GM12891 (cell line): Measurements from ENCODE around the gene TMC4.

Experiments used
- POLR2A ChIP-seq: IDR thresholded peaks from 2 replicates; pipeline ENCODE4 v1.6.1; 2011; ENCODE audit warnings: low read depth, low read length, control low read depth
- POLR2AphosphoS5 ChIP-seq: IDR thresholded peaks from 2 replicates; pipeline ENCODE4 v1.6.1; 2011; ENCODE audit warnings: low read depth, low read length, control low read depth
- TAF1 ChIP-seq: IDR thresholded peaks from 2 replicates; pipeline ENCODE4 v1.6.1; 2011; ENCODE audit warnings: low read depth, low read length, control low read depth

DNA sequence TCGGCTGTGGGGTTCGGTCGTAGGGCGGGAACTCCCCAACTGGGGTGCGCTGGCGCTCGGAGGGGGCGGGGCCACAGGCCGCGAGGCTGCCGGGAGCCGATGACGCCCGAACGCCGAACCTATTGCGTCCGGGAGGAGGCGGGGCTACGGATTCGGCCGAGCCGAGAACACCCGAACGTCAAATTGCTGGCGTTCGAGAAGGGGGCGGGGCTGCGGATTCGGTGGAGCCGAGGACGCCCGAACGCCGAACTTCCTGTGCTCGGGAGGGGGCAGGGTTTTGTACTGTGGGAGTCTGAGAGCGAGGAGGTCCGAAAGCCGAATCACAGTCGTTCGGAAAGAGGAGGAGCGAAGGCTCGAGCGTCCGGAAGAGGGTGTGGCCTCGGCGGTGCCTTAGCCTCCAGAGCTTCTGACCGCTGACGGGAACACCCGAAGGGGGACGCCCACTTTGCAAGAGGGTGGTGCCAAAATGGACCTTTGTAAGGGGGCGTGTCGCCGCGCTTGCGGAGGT, 17.6 kb upstream of the TMC4 start:
- TF ChIP-seq POLR2A (no peak; the same call in 1 of the 2 replicates), POLR2AphosphoS5 (no peak), TAF1 (no peak)
